Mucosa of descending colon (tissue), 3 donors: Measurements from ENCODE around the gene TTC23. TPM values are rescaled to one million over a fixed set of nuclear protein-coding genes. Genes with fewer than 3 reads are reported as not detected.

Experiments used
- ATAC-seq: fragments of 200-7000 bp; cut with Tn5 transposase; one replicate; pipeline ENCODE4 v1.9.1; 2020; ENCODE audit warnings: mild to moderate bottlenecking, moderate library complexity
- DNase-seq, 3 donors: peaks; one replicate each; pipeline ENCODE4 v3.0.0-alpha.2; 2020
- H3K36me3 ChIP-seq: fragments of 200-600 bp; one replicate; pipeline ENCODE4 v1.8.0; 2021; ENCODE audit warnings: low read depth, mild to moderate bottlenecking
- H3K4me1 ChIP-seq: fragments of 200-600 bp; one replicate; pipeline ENCODE4 v1.8.0; 2021; ENCODE audit warnings: low read depth, mild to moderate bottlenecking
- H3K4me3 ChIP-seq: fragments of 200-600 bp; one replicate; pipeline ENCODE4 v1.8.0; 2021; ENCODE audit warnings: mild to moderate bottlenecking
- H3K9me3 ChIP-seq: fragments of 200-600 bp; one replicate; pipeline ENCODE4 v1.8.0; 2021; ENCODE audit warnings: mild to moderate bottlenecking
- CTCF ChIP-seq: fragments of 200-600 bp; IDR thresholded peaks from one replicate; pipeline ENCODE4 v1.8.0; 2022; ENCODE audit warnings: antibody characterized with exemption, mild to moderate bottlenecking
- intact Hi-C, 2 donors: fragments of 100-400 bp; cut with DNase I in 1 of 2; cut with micrococcal nuclease in 1 of 2; formaldehyde crosslinking; loops; one replicate each; pipeline versions ENCODE4 v1.11.0 to v1.11.1; 2022; cut with DNase I, micrococcal nuclease
- total RNA-seq, 3 donors: library from RNA; stranded (reverse); fragmentation: NEBNext Ultra II Directional in 2 of 3; extraction: Animal tissue kit (Norgen Biotek cat#: 25700) in 2 of 3; gene quantifications; one replicate each; pipeline versions ENCODE4 v1.2.1 to v1.2.4, GENCODE V29; 2021 to 2023
- donor health status: DM: no; HTN: no; CAD: no; lungs with moderate emphysema.
- donor health status: DM: no; HTN: no; CAD: no.
- donor health status: DM: no; HTN: yes; CAD: no.

The TTC23 gene
- total RNA-seq, 3 donors from 2014 or later = 17.1 to 26.8 (median 19.6) TPM

- Histone ChIP-seq H3K4me3 (no peak overlapping the region), H3K9me3 (no peaks in the 10 kb centered on the region), H3K4me1 (no peaks in the 10 kb centered on the region), H3K36me3 (no peaks in the 10 kb centered on the region)
- ATAC-seq (no peak), DNase-seq (no peak)
- intact Hi-C loops = no loop called here
- no peak for TF ChIP-seq CTCF
Measured at GRCh38 chr15:99180964-99181306, 68.4 kb downstream of the TTC23 start.

GRCh38 chr15:99180086-99180963 is 69.1 kb downstream of the TTC23 start:
- DNase-seq (no peak), ATAC-seq (no peak)
- intact Hi-C loops = no loop called here
- no peak for TF ChIP-seq CTCF
- no peaks in the 10 kb centered on the region for H3K36me3 ChIP-seq
- H3K4me1 ChIP-seq = no peaks in the 10 kb centered on the region
- no peak overlapping the region for H3K4me3 ChIP-seq
- H3K9me3 ChIP-seq = no peaks in the 10 kb centered on the region

GRCh38 chr15:99177679-99178078 is 71.7 kb downstream of the TTC23 start:
- ATAC-seq = no peak
- Histone ChIP-seq H3K9me3 (no peaks in the 10 kb centered on the region), H3K36me3 (no peaks in the 10 kb centered on the region), H3K4me1 (no peaks in the 10 kb centered on the region), H3K4me3 (no peak overlapping the region)
- no peak for TF ChIP-seq CTCF
- intact Hi-C loops = loop anchor here in 1 of 2 donors (10.0 kb wide), 1 partner anchor 73 kb away; the partner anchor contains the start of gene SYNM
- DNase-seq = no peak

GRCh38 chr15:99176757-99177156 is 72.6 kb downstream of the TTC23 start:
- DNase-seq = no peak
- no peaks in the 10 kb centered on the region for H3K9me3 ChIP-seq
- intact Hi-C loops = loop anchor here in 1 of 2 donors (10.0 kb wide), 1 partner anchor 72 kb away; the partner anchor contains the start of gene SYNM
- H3K4me3 ChIP-seq = no peak overlapping the region
- TF ChIP-seq CTCF = no peak
- no peaks in the 10 kb centered on the region for H3K36me3 ChIP-seq
- no peak for ATAC-seq
- no peaks in the 10 kb centered on the region for H3K4me1 ChIP-seq

- intact Hi-C loops = loop anchor here in 1 of 2 donors (10.0 kb wide), 1 partner anchor 70 kb away; the partner anchor contains the start of gene SYNM
- TF ChIP-seq CTCF = no peak
- no peaks in the 10 kb centered on the region for H3K9me3 ChIP-seq
- DNase-seq (no peak), ATAC-seq (no peak)
- H3K4me1 ChIP-seq = no peaks in the 10 kb centered on the region
- no peaks in the 10 kb centered on the region for H3K36me3 ChIP-seq
- H3K4me3 ChIP-seq = no peak overlapping the region
Measured at GRCh38 chr15:99174567-99175395, 74.6 kb downstream of the TTC23 start.
